PC-3 (cell line): ENCODE measurements around the gene PTPRN2. TPM values are rescaled to one million over a fixed set of nuclear protein-coding genes. Genes with fewer than 3 reads are reported as not detected.

Source experiments
- ATAC-seq: fragments of 200-7000 bp; cut with Tn5 transposase; 2 replicates; pipeline ENCODE4 v1.9.1; 2020; ENCODE audit warnings: mild to moderate bottlenecking, moderate library complexity
- BruUV-seq: library from RNA; stranded (reverse); fragments of 400-500 nt; replicated peaks from 2 replicates; lab custom pipeline; 2021; lab: Mats Ljungman, UMichigan
- CTCF ChIA-PET: fragments of 300-600 bp; sonication (Branson Sonifier 250); formaldehyde crosslinking; loops from one replicate; lab custom pipeline; 2022; ENCODE audit warnings: antibody characterized with exemption; lab: Charles Lee
- POLR2A ChIA-PET: fragments of 300-600 bp; sonication (Branson Sonifier 250); formaldehyde crosslinking; loops from one replicate; lab custom pipeline; 2022; ENCODE audit warnings: antibody characterized with exemption; ENCODE audit not compliant: unreplicated experiment; lab: Charles Lee
- DNase-seq: peaks from one replicate; pipeline ENCODE4 v3.0.0-alpha.2; 2015
- H2AFZ ChIP-seq: fragments of 300-600 bp; sonication (generic); 2 replicates; pipeline ENCODE4 v1.6.0; 2016; ENCODE audit warnings: antibody characterized with exemption, low read length
- H3F3A ChIP-seq: fragments of 300-600 bp; sonication (generic); one replicate; pipeline ENCODE4 v1.6.0; 2017; ENCODE audit warnings: antibody characterized with exemption, low read length, control low read depth, mild to moderate bottlenecking; ENCODE audit not compliant: unreplicated experiment
- H3K27ac ChIP-seq: fragments of 300-600 bp; sonication (generic); 2 replicates; pipeline ENCODE4 v1.5.1; 2016; ENCODE audit warnings: mild to moderate bottlenecking, low read length
- H3K27me3 ChIP-seq: fragments of 300-600 bp; sonication (generic); 2 replicates; pipeline ENCODE4 v1.6.1; 2016; ENCODE audit warnings: low read length, mixed read lengths
- H3K36me3 ChIP-seq: fragments of 300-600 bp; sonication (generic); 2 replicates; pipeline ENCODE4 v1.6.1; 2016; ENCODE audit warnings: low read depth, mixed run types, low read length, mixed read lengths
- H3K4me1 ChIP-seq: fragments of 300-600 bp; sonication (generic); 2 replicates; pipeline ENCODE4 v1.5.1; 2016; ENCODE audit warnings: low read length; ENCODE audit not compliant: insufficient read depth
- H3K4me2 ChIP-seq: fragments of 300-600 bp; sonication (generic); 2 replicates; pipeline ENCODE4 v1.6.0; 2016; ENCODE audit warnings: low read length
- H3K4me3 ChIP-seq: fragments of 300-600 bp; sonication (generic); 2 replicates; pipeline ENCODE4 v1.5.1; 2016; ENCODE audit warnings: mild to moderate bottlenecking, low read length, mixed read lengths
- H3K79me2 ChIP-seq: fragments of 300-600 bp; sonication (generic); 2 replicates; pipeline ENCODE4 v1.6.1; 2017; ENCODE audit warnings: low read length, mixed read lengths
- H3K9ac ChIP-seq: fragments of 300-600 bp; sonication (generic); 2 replicates; pipeline ENCODE4 v1.6.0; 2016; ENCODE audit warnings: mild to moderate bottlenecking, low read length
- H3K9me2 ChIP-seq: fragments of 300-600 bp; sonication (generic); replicated peaks from 2 replicates; pipeline ENCODE4 v1.6.1; 2016; ENCODE audit warnings: mixed run types, low read length, mixed read lengths
- H3K9me3 ChIP-seq: fragments of 300-600 bp; sonication (generic); 2 replicates; pipeline ENCODE4 v1.6.1; 2016; ENCODE audit warnings: low read length, mixed read lengths
- H4K20me1 ChIP-seq: fragments of 300-600 bp; sonication (generic); 2 replicates; pipeline ENCODE4 v1.6.1; 2016; ENCODE audit warnings: low read length, mixed read lengths
- CTCF ChIP-seq: fragments of 300-600 bp; sonication (generic); conservative IDR thresholded peaks from 2 replicates; pipeline ENCODE4 v1.5.1; 2017; ENCODE audit warnings: antibody characterized with exemption, low read depth, mild to moderate bottlenecking, low read length
- EZH2 ChIP-seq: fragments of 300-600 bp; sonication (generic); IDR thresholded peaks from one replicate; pipeline ENCODE4 v1.6.1; 2017; ENCODE audit warnings: antibody characterized with exemption, mild to moderate bottlenecking, low read length; ENCODE audit not compliant: unreplicated experiment
- EZH2phosphoT487 ChIP-seq: fragments of 300-600 bp; sonication (generic); IDR thresholded peaks from 2 replicates; pipeline ENCODE4 v1.6.1; 2018; ENCODE audit warnings: mild to moderate bottlenecking, antibody characterized with exemption, low read length, borderline replicate concordance
- intact Hi-C: fragments of 100-400 bp; cut with micrococcal nuclease; formaldehyde crosslinking; loops from 2 replicates; pipeline ENCODE4 v1.9.0; 2023
- total RNA-seq: library from RNA; depleted of rRNA; stranded (reverse); fragments of >200 nt; gene quantifications from 2 replicates; pipeline ENCODE4 v1.2.3, GENCODE V29; 2014

Gene PTPRN2
- total RNA-seq, 1 experiment from 2014 or later: 3.2 TPM

- Histone ChIP-seq H4K20me1 (no peaks in the 10 kb centered on the region), H3K4me2 (no peak overlapping the region), H3K27me3 (no peaks in the 10 kb centered on the region), H2AFZ (no peak overlapping the region), H3K9me3 (no peaks in the 10 kb centered on the region), H3F3A (no peaks in the 10 kb centered on the region), H3K36me3 (no peaks in the 10 kb centered on the region), H3K79me2 (no peaks in the 10 kb centered on the region), H3K4me3 (no peak overlapping the region), H3K4me1 (no peaks in the 10 kb centered on the region), H3K27ac (no peak overlapping the region), H3K9me2 (no peaks in the 10 kb centered on the region), H3K9ac (no peak overlapping the region)
- POLR2A ChIA-PET: no interaction called here
- ATAC-seq (no peak), DNase-seq (no peak)
- TF ChIP-seq EZH2phosphoT487: no peak
- TF ChIP-seq EZH2: no peak
- TF ChIP-seq CTCF: no peak
- CTCF ChIA-PET: interaction anchor here (0.6 kb wide), 1 partner anchor 290 kb away, joined by 3 read pairs; no protein-coding TSS in a partner anchor
- intact Hi-C loops: no loop called here
- BruUV-seq: no TSS peak
Observed at GRCh38 chr7:157539521-157539920, 1048.1 kb downstream of the PTPRN2 start.

- H3K9me3 ChIP-seq: no peaks in the 10 kb centered on the region
- no peaks in the 10 kb centered on the region for H3K27me3 ChIP-seq
- BruUV-seq: no TSS peak
- H3K79me2 ChIP-seq: no peaks in the 10 kb centered on the region
- CTCF ChIA-PET: interaction anchor here (0.6 kb wide), 1 partner anchor 290 kb away, joined by 3 read pairs; no protein-coding TSS in a partner anchor
- no peak overlapping the region for H3K4me3 ChIP-seq
- H3K9ac ChIP-seq: no peak overlapping the region
- no peaks in the 10 kb centered on the region for H3K4me1 ChIP-seq
- ATAC-seq (no peak), DNase-seq (no peak)
- H3F3A ChIP-seq: no peaks in the 10 kb centered on the region
- POLR2A ChIA-PET: no interaction called here
- no peak overlapping the region for H3K4me2 ChIP-seq
- TF ChIP-seq CTCF (no peak), EZH2phosphoT487 (no peak), EZH2 (no peak)
- no peaks in the 10 kb centered on the region for H3K9me2 ChIP-seq
- intact Hi-C loops: no loop called here
- no peak overlapping the region for H3K27ac ChIP-seq
- no peak overlapping the region for H2AFZ ChIP-seq
- H3K36me3 ChIP-seq: no peaks in the 10 kb centered on the region
- H4K20me1 ChIP-seq: no peaks in the 10 kb centered on the region
Observed at GRCh38 chr7:157538735-157539134, 1048.9 kb downstream of the PTPRN2 start.

- no TSS peak for BruUV-seq
- Histone ChIP-seq H3K79me2 (no peaks in the 10 kb centered on the region), H3K4me1 (no peaks in the 10 kb centered on the region), H3K36me3 (no peaks in the 10 kb centered on the region), H3K27me3 (no peaks in the 10 kb centered on the region), H3K9me2 (no peaks in the 10 kb centered on the region), H3K9me3 (no peaks in the 10 kb centered on the region), H4K20me1 (no peaks in the 10 kb centered on the region), H3K4me2 (no peak overlapping the region), H2AFZ (no peak overlapping the region), H3F3A (no peaks in the 10 kb centered on the region), H3K9ac (no peak overlapping the region), H3K4me3 (no peak overlapping the region), H3K27ac (no peak overlapping the region)
- ChIA-PET CTCF (no interaction called here), POLR2A (no interaction called here)
- TF ChIP-seq EZH2: no peak
- TF ChIP-seq CTCF: no peak
- TF ChIP-seq EZH2phosphoT487: no peak
- intact Hi-C loops: no loop called here
- no peak for DNase-seq
- no peak for ATAC-seq
Observed at GRCh38 chr7:157538321-157538720, 1049.3 kb downstream of the PTPRN2 start.
